ENCODE measurements around the gene OAF.
"Not testable (repeated sequence)": the region's sequence is repeated elsewhere in the genome, so short reads cannot be mapped to it uniquely, and the experiment has no call there.

OAF gene

DNA sequence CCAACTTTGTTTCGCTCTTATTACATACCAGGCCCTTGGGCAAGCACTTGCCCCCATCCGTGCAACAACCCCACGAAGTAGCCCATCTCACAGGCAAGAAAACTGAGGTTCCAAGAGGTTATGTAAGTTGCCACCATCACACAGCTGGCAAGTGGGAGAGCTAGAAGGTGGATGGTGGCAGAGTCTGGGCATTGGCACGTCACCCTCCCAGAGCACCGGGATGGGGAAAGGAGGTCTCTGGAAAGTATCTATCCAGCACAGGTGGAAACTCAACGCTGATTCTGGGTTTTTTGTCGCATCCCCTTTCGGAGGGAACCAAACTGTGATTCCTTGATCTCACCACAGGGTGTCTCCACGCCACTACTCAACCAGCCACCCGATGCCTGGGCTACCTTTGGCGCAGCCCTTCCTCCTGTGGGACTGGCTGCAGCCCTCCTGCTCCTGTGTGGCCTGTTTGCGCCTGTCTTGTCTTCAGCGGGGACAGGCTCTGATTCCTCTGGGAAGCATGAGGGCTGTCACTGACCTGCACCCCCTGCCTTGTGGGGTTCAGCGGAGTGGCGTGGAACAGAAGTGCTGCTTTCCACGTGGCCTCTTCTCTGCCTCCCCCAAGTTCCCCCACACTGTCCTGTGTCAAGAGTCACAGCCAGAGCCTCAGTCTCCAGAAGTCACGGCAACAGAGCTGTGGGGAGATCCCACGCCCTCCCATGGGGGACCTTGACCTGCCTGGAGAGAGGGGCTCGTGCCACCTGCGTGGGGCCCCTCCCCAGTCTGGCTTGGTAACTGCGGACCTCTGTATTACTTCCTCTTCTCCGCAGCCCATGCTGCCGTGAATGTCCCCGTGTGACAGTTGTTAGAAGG, 38.5 kb upstream of the OAF start:
- no peak overlapping the region for H3K4me3 ChIP-seq (ENCODE audit: low read length)
- peak; percentile 70 for DNase-seq (ENCODE audit: low read depth)
- TF ChIP-seq, protein P1, sequence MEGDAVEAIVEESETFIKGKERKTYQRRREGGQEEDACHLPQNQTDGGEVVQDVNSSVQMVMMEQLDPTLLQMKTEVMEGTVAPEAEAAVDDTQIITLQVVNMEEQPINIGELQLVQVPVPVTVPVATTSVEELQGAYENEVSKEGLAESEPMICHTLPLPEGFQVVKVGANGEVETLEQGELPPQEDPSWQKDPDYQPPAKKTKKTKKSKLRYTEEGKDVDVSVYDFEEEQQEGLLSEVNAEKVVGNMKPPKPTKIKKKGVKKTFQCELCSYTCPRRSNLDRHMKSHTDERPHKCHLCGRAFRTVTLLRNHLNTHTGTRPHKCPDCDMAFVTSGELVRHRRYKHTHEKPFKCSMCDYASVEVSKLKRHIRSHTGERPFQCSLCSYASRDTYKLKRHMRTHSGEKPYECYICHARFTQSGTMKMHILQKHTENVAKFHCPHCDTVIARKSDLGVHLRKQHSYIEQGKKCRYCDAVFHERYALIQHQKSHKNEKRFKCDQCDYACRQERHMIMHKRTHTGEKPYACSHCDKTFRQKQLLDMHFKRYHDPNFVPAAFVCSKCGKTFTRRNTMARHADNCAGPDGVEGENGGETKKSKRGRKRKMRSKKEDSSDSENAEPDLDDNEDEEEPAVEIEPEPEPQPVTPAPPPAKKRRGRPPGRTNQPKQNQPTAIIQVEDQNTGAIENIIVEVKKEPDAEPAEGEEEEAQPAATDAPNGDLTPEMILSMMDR (IDR thresholded peaks at IDR 0.05; ENCODE audit: insufficient read depth, low read depth, low read length, missing control alignments): peak; percentile 88

DNA sequence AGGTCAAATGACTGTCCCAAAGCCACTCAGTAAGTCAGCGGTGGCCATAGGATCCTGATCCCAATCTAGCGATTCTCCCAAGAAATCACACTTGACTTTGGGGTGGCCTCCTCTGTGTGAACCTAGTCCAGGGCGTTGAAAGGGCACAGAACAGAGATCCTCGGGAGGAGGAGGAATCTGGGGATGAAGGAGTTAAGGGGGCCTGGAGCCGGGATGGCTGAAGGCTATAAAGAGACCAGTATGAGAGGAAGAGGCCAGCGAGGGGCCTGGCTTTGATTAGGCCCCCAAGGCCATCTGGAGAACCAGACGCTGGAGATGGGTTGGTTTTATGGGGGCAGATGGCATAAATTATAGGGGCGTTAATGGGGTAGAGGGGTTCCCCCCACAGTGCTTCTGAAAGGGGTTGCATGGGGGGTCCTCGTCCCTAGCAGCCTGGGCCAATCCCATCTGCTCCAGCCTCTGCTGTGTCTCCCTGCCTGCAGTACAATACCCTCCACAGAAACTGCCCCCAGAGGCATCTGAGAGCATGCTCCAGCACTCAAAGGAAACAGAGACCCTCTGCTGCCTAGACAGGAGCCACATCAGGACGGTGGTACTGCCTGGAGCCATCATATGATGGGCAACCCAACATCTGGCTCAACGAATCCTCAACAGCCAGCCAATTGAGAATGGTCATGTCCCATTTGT, 37.7 kb upstream of the OAF start:
- DNase-seq (ENCODE audit: low read depth): no peak
- H3K4me3 ChIP-seq (ENCODE audit: low read length): no peak overlapping the region
- TF ChIP-seq, protein P1 (IDR thresholded peaks at IDR 0.05; ENCODE audit: insufficient read depth, low read depth, low read length, missing control alignments): no peak

DNA sequence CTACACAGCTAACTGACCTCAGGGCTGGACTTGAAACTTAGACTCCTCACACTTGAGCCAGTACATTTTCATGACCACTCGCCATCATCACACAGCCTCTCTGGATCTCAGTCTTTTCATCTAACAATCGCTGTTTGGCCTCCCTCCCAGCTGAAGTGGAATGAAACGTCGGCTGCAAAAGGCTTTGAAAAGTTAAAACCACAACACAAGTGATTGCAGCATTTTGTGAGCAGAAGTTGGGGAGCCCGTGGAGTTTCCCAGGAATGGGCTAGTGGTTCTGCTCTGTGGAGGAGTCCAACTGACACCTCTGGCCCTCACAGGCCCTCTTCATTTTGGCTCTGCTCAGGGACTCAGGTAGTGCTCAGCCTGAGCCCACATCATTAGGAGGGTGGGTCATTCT, 37.0 kb upstream of the OAF start:
- TF ChIP-seq, protein P1 (IDR thresholded peaks at IDR 0.05; ENCODE audit: insufficient read depth, low read depth, low read length, missing control alignments): no peak
- H3K4me3 ChIP-seq (ENCODE audit: low read length): no peak overlapping the region
- DNase-seq (ENCODE audit: low read depth): no peak

DNA sequence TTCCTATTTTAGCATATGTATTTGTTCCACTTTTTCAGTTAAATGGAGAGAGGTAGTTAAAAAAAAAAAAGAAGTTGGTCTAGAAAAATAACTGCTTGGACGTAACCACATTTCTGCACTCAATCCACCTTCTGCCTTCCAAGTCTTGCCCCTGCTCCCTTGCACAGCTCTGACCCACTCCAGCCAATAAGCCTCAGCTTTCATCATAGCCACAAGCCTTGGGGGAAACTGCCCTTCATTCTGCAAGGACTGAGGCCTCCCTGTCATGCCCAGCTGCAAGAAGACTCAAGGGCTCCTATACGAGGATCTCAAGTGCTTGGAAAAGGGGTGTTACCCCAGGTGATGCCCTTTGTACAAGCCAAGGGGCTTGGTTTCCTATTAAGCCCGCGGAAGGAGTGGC, 36.0 kb upstream of the OAF start:
- TF ChIP-seq, protein P1 (IDR thresholded peaks at IDR 0.05; ENCODE audit: insufficient read depth, low read depth, low read length, missing control alignments): no peak
- no peak for DNase-seq (ENCODE audit: low read depth)
- H3K4me3 ChIP-seq (ENCODE audit: low read length): no peak overlapping the region

DNA sequence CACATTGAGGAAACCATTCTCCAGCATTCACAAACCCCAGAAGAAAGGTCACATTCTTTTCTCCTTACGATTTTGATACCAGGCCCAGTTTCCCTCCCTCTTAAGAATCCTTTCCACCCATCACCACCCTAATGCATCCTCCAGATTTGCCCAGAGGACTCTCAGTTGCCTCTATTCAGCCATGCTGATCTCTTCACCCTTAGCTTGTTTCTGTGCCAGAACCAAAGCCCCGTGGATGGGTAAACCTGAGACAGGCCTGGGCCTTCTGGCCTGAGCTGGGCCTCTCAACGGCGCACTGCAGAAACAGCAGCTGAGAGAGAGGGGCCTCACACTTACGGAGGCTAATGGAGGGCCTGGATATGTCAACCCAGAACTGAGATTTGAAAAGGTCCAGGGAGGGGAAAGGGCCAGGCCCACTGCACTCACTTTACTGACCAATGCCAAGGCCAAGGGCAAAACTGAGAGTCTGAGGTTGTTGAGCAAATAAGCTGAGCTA, 32.2 kb upstream of the OAF start:
- TF ChIP-seq, protein P1 (IDR thresholded peaks at IDR 0.05; ENCODE audit: insufficient read depth, low read depth, low read length, missing control alignments): no peak
- DNase-seq (ENCODE audit: low read depth): no peak
- no peak overlapping the region for H3K4me3 ChIP-seq (ENCODE audit: low read length)

DNA sequence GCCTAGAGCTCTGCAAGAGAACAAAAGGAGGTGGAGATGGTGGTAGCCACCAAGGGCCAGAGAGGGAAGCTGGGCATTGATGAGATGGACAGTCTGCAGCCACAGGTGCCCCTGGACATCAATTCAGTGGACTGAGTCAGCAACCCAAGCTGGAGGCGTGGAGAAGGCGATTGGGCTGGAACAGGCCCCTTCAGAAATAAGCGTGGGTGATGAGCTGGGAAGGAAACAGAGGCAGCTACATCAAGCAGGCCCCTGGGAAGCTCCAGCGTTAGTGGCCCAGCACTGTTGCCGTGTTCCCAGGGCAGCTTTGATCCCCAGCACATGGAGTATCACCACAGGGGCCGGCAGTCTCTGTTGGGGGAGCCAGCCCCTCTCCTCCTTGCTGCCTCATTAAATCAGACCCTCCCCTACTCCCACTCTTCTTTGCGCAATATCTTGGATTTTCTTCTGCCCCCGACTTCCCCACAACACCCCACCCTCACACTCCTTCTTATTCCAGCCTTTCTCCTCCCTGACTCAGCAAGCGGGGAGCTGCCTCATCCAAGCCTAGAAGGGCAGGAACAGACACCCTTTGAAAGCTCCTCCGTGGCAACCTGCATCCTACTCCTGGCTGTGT, 31.7 kb upstream of the OAF start:
- no peak for DNase-seq (ENCODE audit: low read depth)
- H3K4me3 ChIP-seq (ENCODE audit: low read length): no peak overlapping the region
- TF ChIP-seq, protein P1 (IDR thresholded peaks at IDR 0.05; ENCODE audit: insufficient read depth, low read depth, low read length, missing control alignments): no peak

DNA sequence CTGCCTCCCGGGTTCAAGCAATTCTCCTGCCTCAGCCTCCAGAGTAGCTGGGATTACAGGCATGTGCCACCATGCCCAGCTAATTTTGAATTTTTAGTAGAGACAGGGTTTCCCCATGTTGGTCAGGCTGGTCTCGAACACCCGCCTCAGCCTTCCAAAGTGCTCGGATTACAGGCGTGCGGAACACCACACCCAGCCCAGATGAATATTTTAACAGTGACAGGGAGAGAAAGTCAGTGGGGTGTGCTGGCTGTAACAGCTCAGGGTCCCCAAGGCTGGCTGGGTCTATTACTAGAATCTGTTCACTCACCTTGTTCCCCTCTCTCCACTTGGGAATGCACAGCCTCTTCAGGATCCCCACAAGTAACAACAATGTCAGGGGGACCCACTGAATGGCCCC, 30.8 kb upstream of the OAF start:
- DNase-seq (ENCODE audit: low read depth): not testable (repeated sequence)

More for the DNA sequence above, 30.8 kb upstream of the OAF start:
- H3K4me3 ChIP-seq (ENCODE audit: low read length): not testable (repeated sequence)

All from epithelial cell of esophagus (primary cell).